ENCODE data around the gene HAPLN3.

HAPLN3 gene

GRCh38 chr15:88912500-88912921 is 17.2 kb upstream of the HAPLN3 start:
- DNase-seq (ENCODE audit: low spot score), result no peak

- no peak for DNase-seq (ENCODE audit: low spot score)
These were observed 16.4 kb upstream of the HAPLN3 start for GRCh38 chr15:88911766-88912118.

GRCh38 chr15:88909956-88910831 is 14.8 kb upstream of the HAPLN3 start:
- no peak for DNase-seq (ENCODE audit: low spot score)

- DNase-seq (ENCODE audit: low spot score), result no peak
These were observed 13.6 kb upstream of the HAPLN3 start for GRCh38 chr15:88908697-88909621.

GRCh38 chr15:88908123-88908522 is 12.8 kb upstream of the HAPLN3 start:
- no peak for DNase-seq (ENCODE audit: low spot score)

- no peak for DNase-seq (ENCODE audit: low spot score)
These were observed 11.8 kb upstream of the HAPLN3 start for GRCh38 chr15:88907111-88907510.

- no peak for DNase-seq (ENCODE audit: low spot score)
These were observed 11.2 kb upstream of the HAPLN3 start for GRCh38 chr15:88906551-88906950.

- no peak for DNase-seq (ENCODE audit: low spot score)
These were observed 10.8 kb upstream of the HAPLN3 start for GRCh38 chr15:88906130-88906529.

GRCh38 chr15:88905576-88905975 is 10.2 kb upstream of the HAPLN3 start:
- no peak for DNase-seq (ENCODE audit: low spot score)

- DNase-seq (ENCODE audit: low spot score), result peak; percentile 73
These were observed 9.4 kb upstream of the HAPLN3 start for GRCh38 chr15:88904624-88905327.

- DNase-seq (ENCODE audit: low spot score), result no peak
These were observed 8.9 kb upstream of the HAPLN3 start for GRCh38 chr15:88904257-88904623.

- no peak for DNase-seq (ENCODE audit: low spot score)
These were observed 7.5 kb upstream of the HAPLN3 start for GRCh38 chr15:88902846-88903245.

- no peak for DNase-seq (ENCODE audit: low spot score)
These were observed 7.0 kb upstream of the HAPLN3 start for GRCh38 chr15:88902221-88902835.

- no peak for DNase-seq (ENCODE audit: low spot score)
These were observed 6.3 kb upstream of the HAPLN3 start for GRCh38 chr15:88901508-88902220.

- no peak for DNase-seq (ENCODE audit: low spot score)
These were observed 5.7 kb upstream of the HAPLN3 start for GRCh38 chr15:88900982-88901418.

GRCh38 chr15:88900309-88900981 is 5.1 kb upstream of the HAPLN3 start:
- DNase-seq (ENCODE audit: low spot score), result no peak

- no peak for DNase-seq (ENCODE audit: low spot score)
These were observed 3.9 kb upstream of the HAPLN3 start for GRCh38 chr15:88899251-88899650.

- no peak for DNase-seq (ENCODE audit: low spot score)
These were observed 3.4 kb upstream of the HAPLN3 start for GRCh38 chr15:88898736-88899135.

- DNase-seq (ENCODE audit: low spot score), result peak; percentile 77
These were observed 2.3 kb upstream of the HAPLN3 start for GRCh38 chr15:88897456-88898194.

- no peak for DNase-seq (ENCODE audit: low spot score)
These were observed 1.8 kb upstream of the HAPLN3 start for GRCh38 chr15:88897142-88897455.

All from SK-N-DZ (cell line).